ENCODE data around the gene CD6.

Gene CD6

GRCh38 chr11:60978546-60979380 is 7.3 kb downstream of the CD6 start:
- no peak for TF ChIP-seq CTCF (IDR thresholded peaks at IDR 0.05)

- TF ChIP-seq CTCF (IDR thresholded peaks at IDR 0.05), result no peak
Measured at GRCh38 chr11:60981515-60981914, 10.0 kb downstream of the CD6 start.

- TF ChIP-seq CTCF (IDR thresholded peaks at IDR 0.05), result no peak
Measured at GRCh38 chr11:60982184-60982583, 10.7 kb downstream of the CD6 start.

GRCh38 chr11:60984149-60984548 is 12.7 kb downstream of the CD6 start:
- no peak for TF ChIP-seq CTCF (IDR thresholded peaks at IDR 0.05)

- no peak for TF ChIP-seq CTCF (IDR thresholded peaks at IDR 0.05)
Measured at GRCh38 chr11:60984636-60985035, 13.2 kb downstream of the CD6 start.

- no peak for TF ChIP-seq CTCF (IDR thresholded peaks at IDR 0.05)
Measured at GRCh38 chr11:60985501-60985900, 14.0 kb downstream of the CD6 start.

- no peak for TF ChIP-seq CTCF (IDR thresholded peaks at IDR 0.05)
Measured at GRCh38 chr11:60985991-60986915, 14.8 kb downstream of the CD6 start.

All from LNCAP (cell line).